H1 (cell line): ENCODE data around the gene SERPINH1. TPM values are rescaled to one million over a fixed set of nuclear protein-coding genes. Genes with fewer than 3 reads are reported as not detected.

Experiments used
- BCL11A ChIP-seq, 2 experiments: IDR thresholded peaks; one replicate each; pipeline ENCODE4 v1.6.1; 2011; ENCODE audit warnings: low read depth in 2 of 2, low read length in 2 of 2, mild to moderate bottlenecking in 2 of 2
- CHD7 ChIP-seq: fragments of 300-600 bp; sonication (generic); IDR thresholded peaks from 2 replicates; pipeline ENCODE4 v1.7.1; 2012; ENCODE audit warnings: low read length, moderate library complexity, mild to moderate bottlenecking, inconsistent platforms; ENCODE audit not compliant: insufficient replicate concordance
- CTCF ChIP-seq, 3 experiments: IDR thresholded peaks; 1 replicate in 2 of 3; 2 replicates in 1 of 3; pipeline versions ENCODE4 v1.5.1 to v1.6.1; 2011; ENCODE audit warnings: low read length in 3 of 3, mild to moderate bottlenecking in 3 of 3, inconsistent platforms in 2 of 3, low read depth in 1 of 3, moderate library complexity in 1 of 3; ENCODE audit not compliant: insufficient read depth in 1 of 3; ENCODE audit errors: control extremely low read depth in 1 of 3
- E2F6 ChIP-seq: IDR thresholded peaks from 2 replicates; pipeline ENCODE4 v1.6.1; 2012; ENCODE audit warnings: inconsistent platforms
- NRF1 ChIP-seq: IDR thresholded peaks from 2 replicates; pipeline ENCODE4 v1.6.1; 2011; ENCODE audit warnings: mild to moderate bottlenecking, low read depth, low read length, improper control_type of control experiment
- SP4 ChIP-seq: IDR thresholded peaks from 2 replicates; pipeline ENCODE4 v1.6.1; 2012; ENCODE audit warnings: low read length, inconsistent platforms
- TEAD4 ChIP-seq: IDR thresholded peaks from 2 replicates; pipeline ENCODE4 v1.6.1; 2012; ENCODE audit warnings: low read depth, low read length, inconsistent platforms, mixed read lengths
- polyA plus RNA-seq, 7 experiments: library from polyadenylated mRNA; depleted of rRNA in 3 of 7; stranded (reverse) in 5 of 7; unstranded in 2 of 7; fragments of >200 nt in 5 of 7; fragments of 200-250 nt in 2 of 7; gene quantifications; 1 replicate in 5 of 7; 2 replicates in 1 of 7; 4 replicates in 1 of 7; pipeline versions ENCODE4 v1.2.1 to v1.2.3, GENCODE V29; 2011 to 2013; ENCODE audit warnings: missing spikeins in 2 of 7, mixed read lengths in 2 of 7
- total RNA-seq: library from RNA; stranded (reverse); fragmentation: NEBNext Ultra II Directional; extraction: Animal tissue kit (Norgen Biotek cat#: 25700); gene quantifications from 2 replicates; pipeline ENCODE4 v1.2.1, GENCODE V29; 2021

The SERPINH1 gene
- total and polyA plus RNA-seq, 2 of the 8 experiments (the other 6 are each of a cell fraction or from before 2014, with no cell fraction given), result 420 to 621 TPM

GRCh38 chr11:75554258-75555022, 7.6 kb upstream of the SERPINH1 start (continued):
- TF ChIP-seq CHD7 (no peak), TEAD4 (0 out of 2 replicates have a peak, but pooled peaks have one; percentile 4), NRF1 (no peak), BCL11A (IDR thresholded peaks at IDR 0.05; ENCODE audit: low read depth in 2 of 2, low read length in 2 of 2) (no peak), E2F6 (no peak), SP4 (no peak), CTCF (IDR thresholded peaks at IDR 0.05; ENCODE audit: control extremely low read depth in 1 of 3, insufficient read depth in 1 of 3, low read depth in 1 of 3, low read length in 3 of 3) (no peak)
